Panc1 (cell line): ENCODE data around the gene ACOX1. TPM values are rescaled to one million over a fixed set of nuclear protein-coding genes. Genes with fewer than 3 reads are reported as not detected.

Experiments used
- ATAC-seq: fragments of 200-7000 bp; cut with Tn5 transposase; 2 replicates; pipeline ENCODE4 v1.9.1; 2020; ENCODE audit warnings: mild to moderate bottlenecking, moderate library complexity
- BruUV-seq: library from RNA; stranded (reverse); fragments of 400-500 nt; replicated peaks from 2 replicates; lab custom pipeline; 2021; lab: Mats Ljungman, UMichigan
- CTCF ChIA-PET: fragments of 300-600 bp; sonication (Branson Sonifier 250); formaldehyde crosslinking; loops from one replicate; lab custom pipeline; 2022; ENCODE audit warnings: antibody characterized with exemption; lab: Charles Lee
- POLR2A ChIA-PET: fragments of 300-600 bp; sonication (Branson Sonifier 250); formaldehyde crosslinking; loops from one replicate; lab custom pipeline; 2022; ENCODE audit warnings: antibody characterized with exemption; lab: Charles Lee
- DNase-seq: peaks from one replicate; pipeline ENCODE4 v3.0.0-alpha.2; 2010; ENCODE audit warnings: low read depth, low spot score
- H3K27ac ChIP-seq: 2 replicates; pipeline ENCODE4 v1.5.1; 2011; ENCODE audit warnings: mild to moderate bottlenecking, low read length, inconsistent platforms
- H3K27me3 ChIP-seq: fragments of 200-500 bp; sonication (Bioruptor generic); 2 replicates; pipeline ENCODE4 v1.6.0; 2014; ENCODE audit warnings: low read length, inconsistent platforms; ENCODE audit not compliant: control insufficient read depth, insufficient read depth
- H3K36me3 ChIP-seq: fragments of 200-500 bp; sonication (Bioruptor generic); 2 replicates; pipeline ENCODE4 v1.5.1; 2014; ENCODE audit warnings: inconsistent platforms, mild to moderate bottlenecking, low read length, moderate library complexity; ENCODE audit not compliant: control insufficient read depth, insufficient read depth
- H3K4me1 ChIP-seq: 2 replicates; pipeline ENCODE4 v1.5.1; 2011; ENCODE audit warnings: inconsistent platforms, mild to moderate bottlenecking, low read length, moderate library complexity; ENCODE audit not compliant: control insufficient read depth, insufficient read depth
- H3K4me3 ChIP-seq, 2 experiments: 2 replicates each; pipeline ENCODE4 v1.5.1; 2011 to 2012; ENCODE audit warnings: low read depth in 2 of 2, low read length in 2 of 2, mild to moderate bottlenecking in 2 of 2, inconsistent platforms in 1 of 2, moderate library complexity in 1 of 2
- H3K9me3 ChIP-seq: fragments of 200-500 bp; sonication (Bioruptor generic); 2 replicates; pipeline ENCODE4 v1.5.1; 2014; ENCODE audit warnings: low read depth, mild to moderate bottlenecking, inconsistent platforms, low read length, moderate library complexity; ENCODE audit not compliant: control insufficient read depth, insufficient read depth
- CTCF ChIP-seq: fragments of 450-650 bp; IDR thresholded peaks from 2 replicates; pipeline ENCODE4 v1.5.1; 2017; ENCODE audit warnings: mild to moderate bottlenecking
- POLR2AphosphoS5 ChIP-seq: IDR thresholded peaks from 2 replicates; pipeline ENCODE4 v1.6.1; 2012; ENCODE audit warnings: mild to moderate bottlenecking, low read depth, low read length, moderate library complexity
- REST ChIP-seq, 2 experiments: IDR thresholded peaks; 2 replicates each; pipeline ENCODE4 v1.6.1; 2011 to 2012; ENCODE audit warnings: low read depth in 2 of 2, control low read depth in 1 of 2, low read length in 1 of 2, mild to moderate bottlenecking in 1 of 2, moderate library complexity in 1 of 2; ENCODE audit not compliant: insufficient read depth in 1 of 2
- SIN3A ChIP-seq: IDR thresholded peaks from 2 replicates; pipeline ENCODE4 v1.6.1; 2012; ENCODE audit warnings: low read depth, mild to moderate bottlenecking, low read length, moderate library complexity, borderline replicate concordance; ENCODE audit not compliant: insufficient read depth
- TCF7L2 ChIP-seq: IDR thresholded peaks from 2 replicates; pipeline ENCODE4 v1.6.1; 2011; ENCODE audit warnings: mild to moderate bottlenecking, low read depth, low read length, inconsistent platforms
- in situ Hi-C: cut with HindIII; loops from 2 replicates; pipeline ENCODE4 v1.10.0; 2016; ENCODE audit warnings: low sequenced_read_pairs, low pct_unique_long_range_greater_than_20kb
- intact Hi-C: fragments of 100-400 bp; cut with micrococcal nuclease; formaldehyde crosslinking; loops from one replicate; pipeline ENCODE4 v1.10.0; 2022; ENCODE audit not compliant: unreplicated experiment
- total RNA-seq: library from RNA; stranded (reverse); gene quantifications from one replicate; pipeline ENCODE4 v1.2.1, GENCODE V29; 2021; ENCODE audit not compliant: unreplicated experiment

Gene ACOX1
- total RNA-seq, 1 experiment from 2014 or later = 53.5 TPM

GRCh38 chr17:75896415-75897159 is 82.4 kb downstream of the ACOX1 start, which contains the start of gene TRIM65:
TRIM65 (minus strand) TSS chr17:75896951; CDS start chr17:75896937, 14 bp downstream.
- peak; percentile 80 for TF ChIP-seq POLR2AphosphoS5
- TF ChIP-seq TCF7L2 = no peak
- TF ChIP-seq SIN3A = peak; percentile 87
- TF ChIP-seq REST (IDR thresholded peaks at IDR 0.05; ENCODE audit: insufficient read depth in 1 of 2, low read depth in 2 of 2, low read length in 1 of 2) = 0 out of 4 replicates have a peak, but pooled peaks of 1 of the 2 experiments have one; percentile 7
- TF ChIP-seq CTCF = peak; percentile 62
- Histone ChIP-seq H3K27ac (peak within 1 kb of the TSS; percentile 88), H3K36me3 (peaks cover 6% of the 10 kb centered on the region), H3K4me1 (peaks cover 19% of the 10 kb centered on the region), H3K27me3 (no peaks in the 10 kb centered on the region), H3K4me3 (peak within 1 kb of the TSS; percentile 72), H3K9me3 (no peaks in the 10 kb centered on the region)
- ChIA-PET CTCF (interaction anchor here (0.7 kb wide), 1 partner anchor 616 kb away, joined by 6 read pairs; no protein-coding TSS in a partner anchor), POLR2A (interaction anchor here (0.5 to 0.7 kb wide), 6 partner anchors 14 to 800 kb away, joined by 3 to 11 read pairs (median 8); a partner anchor contains a TSS)
- in situ Hi-C loops = no loop called here
- ATAC-seq (peak; percentile 87), DNase-seq (no peak)
- intact Hi-C loops = no loop called here
- no TSS peak for BruUV-seq

GRCh38 chr17:75895370-75896155 is 83.4 kb downstream of the ACOX1 start:
- in situ Hi-C loops (no loop called here), intact Hi-C loops (no loop called here)
- no peak for TF ChIP-seq REST (IDR thresholded peaks at IDR 0.05; ENCODE audit: insufficient read depth in 1 of 2, low read depth in 2 of 2, low read length in 1 of 2)
- TF ChIP-seq CTCF = no peak; the same call in 1 of the 2 replicates
- TF ChIP-seq TCF7L2 = no peak
- no peak for TF ChIP-seq SIN3A
- no peak; the same call in 1 of the 2 replicates for TF ChIP-seq POLR2AphosphoS5
- Histone ChIP-seq H3K4me3 (peak overlapping the region; percentile 72), H3K4me1 (peaks cover 19% of the 10 kb centered on the region), H3K36me3 (no peaks in the 10 kb centered on the region; the same call in none of the 2 replicates), H3K9me3 (no peaks in the 10 kb centered on the region), H3K27ac (peak overlapping the region; percentile 88), H3K27me3 (no peaks in the 10 kb centered on the region)
- no TSS peak for BruUV-seq
- DNase-seq = no peak
- ChIA-PET POLR2A (interaction anchor here (0.6 kb wide), 1 partner anchor 799 kb away, joined by 11 read pairs; no protein-coding TSS in a partner anchor), CTCF (interaction anchor here (0.9 kb wide), 1 partner anchor 17 kb away, joined by 4 read pairs; the partner anchor contains the start of gene TRIM47)
- no peak for ATAC-seq
